ENCODE data around the gene CITED2.
"Not testable (repeated sequence)": the region's sequence is repeated elsewhere in the genome, so short reads cannot be mapped to it uniquely, and the experiment has no call there.

Gene CITED2

DNA sequence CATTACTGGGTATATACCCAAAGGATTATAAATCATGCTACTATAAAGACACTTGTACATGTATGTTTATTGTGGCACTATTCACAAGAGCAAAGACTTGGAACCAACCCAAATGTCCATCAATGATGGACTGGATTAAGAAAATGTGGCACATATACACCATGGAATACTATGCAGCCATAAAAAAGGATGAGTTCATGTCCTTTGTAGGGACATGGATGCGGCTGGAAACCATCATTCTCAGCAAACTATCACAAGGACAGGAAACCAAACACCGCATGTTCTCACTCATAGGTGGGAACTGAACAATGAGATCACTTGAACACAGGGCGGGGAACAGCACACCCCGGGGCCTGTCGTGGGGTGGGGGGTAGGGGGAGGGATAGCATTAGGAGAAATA is 10.7 kb downstream of the CITED2 start:
- DNase-seq = not testable (repeated sequence)

DNA sequence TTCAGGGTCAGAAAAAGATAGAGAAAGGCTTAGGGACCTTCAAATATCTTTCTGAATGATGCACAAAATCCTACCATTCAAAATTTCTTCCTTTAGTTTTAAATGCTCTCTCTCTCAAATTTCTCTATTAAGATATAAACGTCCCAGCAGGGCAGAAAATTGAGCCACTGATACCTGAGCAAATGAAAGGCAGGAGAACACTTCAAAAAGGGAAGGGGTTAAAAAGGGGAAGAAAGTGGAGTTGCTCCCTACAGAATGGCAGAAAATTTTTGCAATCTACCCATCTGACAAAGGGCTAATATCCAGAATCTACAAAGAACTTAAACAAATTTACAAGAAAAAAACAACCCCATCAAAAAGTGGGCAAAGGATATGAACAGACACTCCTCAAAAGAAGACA is 11.3 kb downstream of the CITED2 start:
- DNase-seq = not testable (repeated sequence)

DNA sequence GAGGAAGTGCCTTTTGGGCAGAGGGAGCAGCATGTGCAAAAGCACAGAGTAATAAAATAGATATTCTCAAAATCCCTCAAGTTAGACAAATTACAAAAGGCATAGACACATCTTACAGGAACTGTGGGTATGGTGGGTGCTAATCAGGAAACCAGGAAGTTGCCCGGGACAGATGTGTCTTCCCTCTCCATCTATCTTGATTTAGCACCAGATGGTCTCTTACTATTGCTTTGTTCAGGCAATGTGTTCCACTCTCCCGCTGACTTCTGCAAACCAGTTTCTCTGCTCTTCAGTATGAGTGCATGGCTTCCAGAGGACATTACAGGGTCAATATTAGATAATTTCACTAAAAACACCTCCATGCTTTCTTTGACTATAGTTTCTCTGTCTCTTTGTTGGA is 13.2 kb downstream of the CITED2 start:
- DNase-seq = no peak

DNA sequence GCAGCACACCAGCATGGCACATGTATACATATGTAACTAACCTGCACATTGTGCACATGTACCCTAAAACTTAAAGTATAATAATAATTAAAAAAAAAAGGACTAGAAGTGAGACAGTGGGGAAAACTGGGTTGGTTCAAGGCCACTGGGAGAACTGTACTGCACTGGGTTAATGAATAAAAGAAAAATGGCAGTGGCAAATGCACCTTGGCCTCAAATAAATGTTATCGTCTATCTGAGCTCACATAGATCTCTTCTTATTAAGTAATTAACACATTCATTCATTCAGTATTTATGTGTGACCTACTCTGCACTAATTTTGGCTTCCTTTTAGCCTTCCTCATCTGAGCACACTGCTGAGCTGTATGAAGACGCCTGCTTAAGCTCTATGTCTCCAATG is 17.5 kb downstream of the CITED2 start:
- DNase-seq = no peak

- DNase-seq = no peak
These were observed 18.5 kb downstream of the CITED2 start for GRCh38 chr6:139355777-139356445.

GRCh38 chr6:139355172-139355571 is 19.3 kb downstream of the CITED2 start:
- no peak for DNase-seq

DNA sequence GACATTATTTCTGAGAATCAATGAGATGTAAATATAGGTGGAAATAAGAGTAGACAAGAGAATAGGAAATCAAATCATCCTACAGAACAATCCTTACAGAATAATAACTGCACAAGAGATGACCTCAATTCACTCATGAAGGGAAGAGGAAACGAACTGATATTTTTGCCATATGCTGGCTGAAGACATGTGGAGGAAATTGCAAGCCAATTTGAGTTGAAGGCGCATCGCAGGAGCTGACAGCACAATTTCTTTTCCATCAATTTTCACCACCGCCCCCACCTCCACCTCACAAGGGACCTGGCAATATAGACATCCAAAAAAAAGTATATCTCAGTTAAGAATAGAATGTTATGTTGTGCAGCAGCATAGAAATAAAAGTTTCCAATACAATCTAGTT is 20.3 kb downstream of the CITED2 start:
- no peak for DNase-seq

- no peak for DNase-seq
These were observed 24.9 kb downstream of the CITED2 start for GRCh38 chr6:139349464-139350020.

DNA sequence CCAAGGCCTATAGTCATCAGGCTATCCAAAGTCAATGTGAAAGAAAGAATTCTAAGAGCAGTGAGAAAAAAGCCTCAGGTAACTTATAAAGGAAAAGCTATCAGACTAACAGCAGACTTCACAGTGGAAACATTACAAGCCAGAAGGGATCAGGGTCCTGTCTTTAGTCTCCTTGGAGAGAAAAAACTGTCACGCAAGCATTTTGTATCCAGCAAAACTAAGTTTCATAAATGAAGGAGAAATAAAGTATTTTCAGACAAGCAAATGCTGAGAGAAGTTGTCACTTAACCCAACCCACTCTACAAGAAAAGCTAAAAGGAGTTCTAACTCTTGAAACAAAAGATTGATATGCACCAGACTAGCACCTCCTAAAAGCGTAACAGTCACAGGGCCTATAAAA is 28.1 kb downstream of the CITED2 start:
- DNase-seq = no peak

GRCh38 chr6:139344186-139344963 is 30.1 kb downstream of the CITED2 start:
- no peak for DNase-seq

DNA sequence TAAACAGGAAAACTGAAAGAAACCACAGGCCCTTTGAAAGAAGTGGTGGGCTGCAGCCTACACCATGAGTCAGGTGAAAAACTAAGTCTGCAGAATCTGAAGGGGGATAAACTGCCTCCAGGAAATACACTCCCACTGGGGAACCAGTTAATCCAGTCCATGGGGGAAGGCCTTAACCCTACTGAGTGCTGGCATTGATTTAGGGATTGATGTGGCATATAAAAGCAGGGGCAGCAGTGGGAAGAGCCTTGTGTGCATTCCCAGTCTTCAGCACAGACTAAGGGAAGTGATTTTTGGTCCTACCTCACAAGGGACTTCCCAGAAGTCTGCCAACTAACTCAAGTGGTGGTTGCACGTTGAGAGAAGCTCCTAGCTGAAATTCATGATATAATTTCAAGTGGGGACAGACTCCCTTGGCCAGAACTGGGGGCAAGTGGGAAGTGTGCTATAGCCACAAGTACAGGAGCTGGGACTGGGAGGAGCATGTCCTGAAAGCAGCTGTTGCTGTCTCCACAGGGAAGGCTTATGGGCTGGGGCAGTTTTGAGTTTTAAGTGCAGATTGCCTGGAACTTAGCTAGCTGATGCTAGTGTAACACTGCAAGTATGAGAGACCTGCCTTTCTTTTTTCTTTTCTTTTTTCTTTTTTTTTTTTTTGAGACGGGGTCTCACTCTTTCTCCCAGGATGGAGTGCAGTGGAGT is 31.2 kb downstream of the CITED2 start:
- DNase-seq = no peak

GRCh38 chr6:139341060-139341459 is 33.4 kb downstream of the CITED2 start:
- no peak for DNase-seq

DNA sequence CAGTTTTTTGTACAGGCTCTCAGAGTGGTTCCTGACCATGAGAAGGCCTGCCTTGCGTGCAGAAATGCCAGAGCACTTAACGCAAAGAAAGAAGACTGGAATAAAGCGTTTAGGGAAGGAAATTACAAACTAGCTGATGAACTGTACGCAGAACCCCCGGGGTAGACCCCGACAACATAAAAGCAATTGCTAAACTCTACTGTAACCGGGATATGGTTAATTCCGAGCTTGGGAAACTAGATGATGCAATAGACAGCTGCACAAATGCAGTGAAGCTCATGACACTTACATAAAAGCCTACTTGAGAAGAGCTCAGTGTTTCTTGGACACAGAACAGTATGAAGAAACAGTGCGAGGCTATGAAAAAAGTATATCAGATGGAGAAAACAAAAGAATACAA is 35.7 kb downstream of the CITED2 start:
- DNase-seq = no peak

DNA sequence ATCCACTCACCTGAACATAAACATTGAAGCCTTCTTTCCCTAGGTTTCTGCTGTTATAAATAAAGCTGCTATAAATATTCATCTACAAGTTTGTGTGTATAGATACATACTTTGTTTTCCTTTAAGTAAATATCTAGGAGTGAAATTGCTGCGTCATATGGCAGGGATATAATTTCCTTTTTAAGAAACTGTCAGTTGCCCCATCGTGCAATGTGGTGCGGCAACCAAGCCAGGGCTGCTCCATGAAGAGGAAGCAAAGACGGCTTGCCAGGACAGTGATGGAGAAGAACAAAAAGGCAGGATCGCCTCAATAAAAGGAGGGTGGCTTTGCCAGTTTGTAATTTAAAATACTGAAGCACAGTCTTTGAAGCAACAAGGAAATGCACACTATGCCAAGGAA is 36.6 kb downstream of the CITED2 start:
- DNase-seq = no peak

GRCh38 chr6:139337001-139337400 is 37.4 kb downstream of the CITED2 start:
- DNase-seq = no peak

DNA sequence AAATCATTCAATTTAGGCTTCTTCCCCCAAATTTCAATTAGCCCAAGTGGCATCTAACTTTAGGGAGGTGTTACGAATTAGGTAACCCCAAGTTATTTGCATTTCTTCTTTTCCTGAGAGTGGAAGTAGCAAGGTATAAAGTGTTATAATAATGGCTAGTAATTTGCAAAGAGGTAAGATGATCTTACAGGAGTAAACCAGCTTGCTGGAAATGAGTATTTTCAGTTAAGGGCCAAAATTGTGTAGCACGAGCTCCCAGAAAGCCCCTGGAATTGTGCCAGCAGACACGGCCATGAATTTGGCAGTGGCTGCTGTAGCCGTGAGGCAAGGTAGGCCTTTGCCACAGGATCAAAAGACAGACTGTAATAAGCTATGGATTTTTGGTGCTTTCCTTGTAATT is 38.0 kb downstream of the CITED2 start:
- DNase-seq = no peak

GRCh38 chr6:139335447-139336210 is 38.8 kb downstream of the CITED2 start:
- no peak for DNase-seq

DNA sequence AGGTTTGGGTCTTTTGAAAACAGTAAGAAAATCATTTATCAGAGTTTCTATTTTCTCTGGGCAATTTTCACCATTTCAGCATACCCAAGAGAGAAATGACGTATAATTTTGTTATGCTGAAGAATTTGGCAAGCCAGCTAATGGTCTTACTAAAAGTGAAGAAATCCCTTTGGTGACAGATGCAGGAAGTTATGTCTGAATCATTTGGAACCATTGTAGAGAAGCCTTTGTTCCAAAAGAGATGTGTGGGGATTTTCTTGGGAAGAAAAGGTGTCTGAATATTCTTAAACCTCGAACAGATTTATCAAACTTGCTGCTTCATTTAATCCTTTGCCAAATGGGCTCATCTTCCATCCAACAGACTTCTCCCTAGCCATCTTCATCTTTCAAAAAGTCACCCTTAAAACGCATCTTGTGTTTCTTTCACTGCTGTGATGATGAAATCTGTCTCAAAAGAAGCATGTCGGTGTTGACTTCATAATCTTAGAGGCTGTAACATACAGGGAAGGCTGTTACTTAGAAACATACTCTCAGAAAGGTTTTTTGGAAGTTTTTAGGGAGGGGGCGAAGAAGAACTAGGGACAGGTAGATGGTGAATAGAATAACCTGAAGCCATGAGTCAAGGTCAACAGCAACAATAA is 39.5 kb downstream of the CITED2 start:
- no peak for DNase-seq

GRCh38 chr6:139330826-139331500 is 43.5 kb downstream of the CITED2 start:
- no peak for DNase-seq

GRCh38 chr6:139330306-139330705 is 44.1 kb downstream of the CITED2 start:
- DNase-seq = no peak

DNA sequence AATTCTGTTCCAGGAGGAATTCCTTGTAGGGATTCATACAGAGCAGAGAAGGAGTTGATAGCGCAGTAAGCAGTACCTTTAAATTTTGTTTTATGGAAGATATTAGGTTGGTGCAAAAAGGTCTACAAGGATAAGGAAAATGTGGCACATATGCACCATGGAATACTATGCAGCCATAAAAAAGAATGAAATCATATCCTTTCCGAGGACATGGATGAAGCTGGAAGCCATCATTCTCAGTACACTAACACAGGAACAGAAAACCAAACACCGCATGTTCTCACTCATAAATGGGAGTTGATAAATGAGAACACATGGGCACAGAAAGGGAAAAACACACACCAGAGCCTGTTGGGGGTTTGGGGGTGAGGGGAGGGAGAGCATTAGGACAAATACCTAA is 45.2 kb downstream of the CITED2 start:
- DNase-seq = no peak

DNA sequence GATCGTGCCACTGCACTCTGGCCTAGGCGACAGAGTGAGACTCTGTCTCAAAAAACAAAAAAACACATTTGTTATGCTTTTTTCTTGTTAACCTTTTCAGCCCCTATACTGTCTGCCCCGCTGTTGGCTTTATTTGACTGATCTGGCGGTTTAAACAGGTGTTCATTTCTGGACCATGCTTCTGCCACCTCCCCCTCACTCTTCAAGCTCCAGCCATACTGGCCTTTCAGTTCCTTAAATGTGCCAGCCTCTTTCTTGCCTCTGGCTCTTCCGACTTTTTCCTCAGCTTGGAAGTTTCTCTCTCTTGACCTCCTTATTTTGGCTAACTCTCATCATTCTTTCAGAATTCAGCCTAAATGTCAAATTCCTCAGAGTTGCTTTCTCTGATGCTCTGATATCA is 47.4 kb downstream of the CITED2 start:
- DNase-seq = no peak

All from NCI-H774 (cell line).